GM18951 (cell line): ENCODE data around the gene RBBP6.
"Not testable (repeated sequence)": the region's sequence is repeated elsewhere in the genome, so short reads cannot be mapped to it uniquely, and the experiment has no call there.

ENCODE experiments used
- POLR2A ChIP-seq: IDR thresholded peaks from 4 replicates; pipeline ENCODE4 v1.6.1; 2011; ENCODE audit warnings: mild to moderate bottlenecking; ENCODE audit not compliant: insufficient read length, insufficient read depth; ENCODE audit errors: extremely low read depth
- in situ Hi-C: fragments of 300-500 bp; cut with MboI; formaldehyde crosslinking; loops from one replicate; pipeline ENCODE4 v1.12.0; 2022; ENCODE audit warnings: low sequenced_read_pairs, mixed read lengths, inconsistent platforms; ENCODE audit not compliant: unreplicated experiment

The RBBP6 gene

GRCh38 chr16:24555346-24555872, 16.0 kb downstream of the RBBP6 start:
- in situ Hi-C loops, result no loop called here
- no peak for TF ChIP-seq POLR2A

GRCh38 chr16:24562811-24563210, 23.4 kb downstream of the RBBP6 start:
- in situ Hi-C loops, result no loop called here
- no peak for TF ChIP-seq POLR2A

DNA sequence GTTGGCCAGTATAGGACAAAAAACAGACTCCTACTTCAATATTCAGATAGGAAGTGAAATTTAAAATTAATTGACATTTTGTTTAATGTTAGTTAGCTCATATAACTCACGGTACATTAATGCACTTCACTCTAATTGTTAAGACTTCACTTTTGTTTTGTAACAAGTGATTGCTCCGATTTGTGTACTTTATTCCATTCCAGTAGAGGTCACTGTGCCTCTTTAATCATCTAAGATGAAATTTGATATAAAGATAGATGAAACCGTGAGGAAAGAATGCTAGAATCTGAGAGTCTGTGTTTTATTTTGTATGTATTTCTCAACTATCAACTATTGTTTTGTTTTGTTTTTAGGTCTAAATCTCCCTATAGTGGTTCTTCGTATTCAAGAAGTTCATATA, 29.0 kb downstream of the RBBP6 start:
- no peak for TF ChIP-seq POLR2A
- in situ Hi-C loops, result no loop called here

- TF ChIP-seq POLR2A, result no peak
- in situ Hi-C loops, result no loop called here
Measured at GRCh38 chr16:24571096-24571495, 31.7 kb downstream of the RBBP6 start.

DNA sequence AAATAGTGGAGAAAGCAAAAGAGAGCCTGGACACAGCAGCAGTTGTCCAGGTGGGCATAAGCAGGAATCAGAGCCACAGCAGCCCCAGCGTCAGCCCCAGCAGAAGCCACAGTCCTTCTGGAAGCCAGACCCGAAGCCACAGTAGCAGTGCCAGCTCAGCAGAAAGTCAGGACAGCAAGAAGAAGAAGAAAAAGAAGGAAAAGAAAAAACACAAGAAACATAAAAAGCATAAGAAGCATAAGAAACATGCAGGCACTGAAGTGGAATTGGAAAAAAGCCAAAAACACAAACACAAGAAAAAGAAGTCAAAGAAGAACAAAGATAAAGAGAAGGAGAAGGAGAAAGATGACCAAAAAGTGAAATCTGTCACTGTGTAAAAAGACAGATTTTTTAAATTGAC, 32.7 kb downstream of the RBBP6 start:
- in situ Hi-C loops, result no loop called here
- no peak for TF ChIP-seq POLR2A

DNA sequence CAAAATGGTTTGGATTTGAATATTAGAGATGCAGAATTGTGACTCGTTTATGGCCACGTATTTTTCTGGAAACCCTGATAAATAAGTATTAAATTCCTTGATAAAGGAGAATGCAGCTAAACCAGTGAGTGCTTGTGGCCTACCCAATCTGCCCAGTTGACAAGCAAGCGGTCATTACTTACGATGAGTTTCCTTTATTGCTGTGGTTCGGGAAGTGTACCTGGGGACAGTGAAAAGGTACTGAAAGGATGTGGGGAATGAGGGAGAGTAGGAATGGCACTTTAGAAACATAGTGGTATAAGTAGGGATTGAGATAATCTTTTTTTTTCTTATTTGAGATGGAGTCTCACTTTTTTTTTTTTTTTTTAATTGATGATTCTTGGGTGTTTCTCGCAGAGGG, 33.8 kb downstream of the RBBP6 start:
- TF ChIP-seq POLR2A, result no peak
- in situ Hi-C loops, result no loop called here

GRCh38 chr16:24574515-24575485, 35.4 kb downstream of the RBBP6 start:
- in situ Hi-C loops, result not testable (repeated sequence)

GRCh38 chr16:24575791-24576190, 36.4 kb downstream of the RBBP6 start:
- in situ Hi-C loops, result not testable (repeated sequence)

- in situ Hi-C loops, result no loop called here
- no peak for TF ChIP-seq POLR2A
Measured at GRCh38 chr16:24577167-24577566, 37.8 kb downstream of the RBBP6 start.

DNA sequence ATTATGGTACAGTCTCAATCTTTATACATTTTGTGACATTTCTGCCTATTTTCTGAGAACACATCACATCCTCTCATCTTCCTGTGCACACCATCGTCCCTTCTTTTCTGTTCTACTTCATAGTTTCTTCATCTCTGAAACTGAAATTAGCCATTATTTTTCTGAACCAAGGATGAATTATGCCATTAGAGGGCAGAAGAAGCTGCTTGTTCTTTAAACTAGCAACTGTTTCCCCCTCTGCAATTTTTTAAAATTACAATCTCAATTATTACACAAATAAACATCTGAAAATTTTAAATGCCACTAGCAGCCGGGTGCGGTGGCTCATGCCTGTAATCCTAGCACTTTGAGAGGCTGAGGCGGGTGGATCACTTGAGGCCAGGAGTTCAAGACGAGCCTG, 41.3 kb downstream of the RBBP6 start:
- TF ChIP-seq POLR2A, result no peak
- in situ Hi-C loops, result no loop called here

DNA sequence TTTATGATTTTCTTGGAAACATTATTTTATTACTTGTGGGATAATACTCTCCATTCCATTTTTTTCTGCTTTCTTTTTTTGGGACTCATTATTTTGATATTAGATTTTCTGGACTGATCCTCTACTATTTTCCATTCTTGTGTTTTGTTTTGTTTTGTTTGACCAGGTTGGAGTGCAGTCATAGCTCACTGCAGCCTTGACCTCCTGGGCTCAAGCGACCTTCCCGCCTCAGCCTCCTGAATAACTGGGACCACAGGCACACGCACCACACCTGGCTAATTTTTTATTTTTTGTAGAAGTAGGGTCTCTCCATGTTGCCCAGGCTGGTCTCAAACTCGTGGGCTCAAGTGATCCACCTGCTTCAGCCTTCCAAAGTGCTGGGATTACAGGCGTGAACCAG, 44.1 kb downstream of the RBBP6 start:
- in situ Hi-C loops, result no loop called here
- TF ChIP-seq POLR2A, result no peak

DNA sequence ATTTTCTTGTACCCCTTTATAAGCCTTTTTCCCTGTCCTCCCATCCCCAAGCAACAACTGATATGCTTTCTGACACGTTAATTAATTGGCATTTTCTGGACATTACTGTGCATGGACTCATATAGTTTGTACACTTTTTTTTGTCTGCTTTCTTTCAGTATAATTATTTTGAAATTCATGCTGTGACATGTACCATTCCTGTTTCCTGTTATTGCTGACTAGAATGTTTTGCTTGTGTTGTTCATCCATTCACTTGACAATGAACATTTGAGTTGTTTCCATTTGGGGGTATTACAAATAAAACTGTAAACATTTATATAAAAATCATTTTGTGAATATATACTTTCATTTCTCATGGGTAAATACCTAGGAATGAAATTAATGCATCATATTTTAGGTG, 50.6 kb downstream of the RBBP6 start:
- in situ Hi-C loops, result no loop called here
- TF ChIP-seq POLR2A, result no peak

DNA sequence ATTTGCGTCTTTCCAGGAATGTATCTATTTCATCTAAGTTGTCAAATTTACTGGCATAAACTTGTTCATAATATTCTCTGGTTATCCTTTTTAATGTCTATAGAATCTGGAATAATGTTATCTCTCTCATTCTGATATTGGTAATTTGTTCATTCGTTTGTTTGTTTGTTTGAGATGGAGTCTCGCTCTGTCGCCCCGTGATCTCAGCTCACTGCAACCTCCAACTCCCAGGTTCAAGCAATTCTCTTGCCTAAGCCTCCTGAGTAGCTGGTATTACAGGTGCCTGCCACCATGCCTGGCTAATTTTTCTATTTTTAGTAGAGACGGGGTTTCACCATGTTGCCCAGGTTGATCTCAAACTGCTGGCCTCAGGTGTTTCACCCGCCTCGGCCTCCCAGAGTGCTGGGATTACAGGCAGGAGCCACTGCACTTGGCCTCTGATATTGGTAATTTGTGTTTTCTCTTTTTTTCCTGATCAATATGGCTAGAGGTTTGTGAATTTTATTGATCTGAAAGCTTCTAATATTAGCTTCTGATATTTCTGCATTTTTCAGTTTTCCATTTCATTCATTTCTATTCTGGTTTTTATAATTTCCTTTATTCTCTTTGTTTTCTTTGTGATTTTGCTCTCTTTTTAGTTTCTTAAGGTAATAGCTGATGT, 59.5 kb downstream of the RBBP6 start:
- in situ Hi-C loops, result no loop called here
- no peak for TF ChIP-seq POLR2A

GRCh38 chr16:24609417-24609739, 70.0 kb downstream of the RBBP6 start:
- in situ Hi-C loops, result no loop called here

More at GRCh38 chr16:24609417-24609739, 70.0 kb downstream of the RBBP6 start:
- TF ChIP-seq POLR2A, result no peak
